ENCODE data around the gene MYLK3. TPM values are rescaled to one million over a fixed set of nuclear protein-coding genes. Genes with fewer than 3 reads are reported as not detected.
A peak's percentile ranks its signal among the peaks of the same experiment; 100 is the strongest.

MYLK3 gene
- total RNA-seq (10 to 100 TPM; 63.4 to 88.8 TPM), polyA plus RNA-seq (ENCODE audit: insufficient read depth, low read depth, low replicate concordance) (18.4 TPM)
- long read RNA-seq, donor 1: 0 reads
- long read RNA-seq, donor 2: 0 reads

DNA sequence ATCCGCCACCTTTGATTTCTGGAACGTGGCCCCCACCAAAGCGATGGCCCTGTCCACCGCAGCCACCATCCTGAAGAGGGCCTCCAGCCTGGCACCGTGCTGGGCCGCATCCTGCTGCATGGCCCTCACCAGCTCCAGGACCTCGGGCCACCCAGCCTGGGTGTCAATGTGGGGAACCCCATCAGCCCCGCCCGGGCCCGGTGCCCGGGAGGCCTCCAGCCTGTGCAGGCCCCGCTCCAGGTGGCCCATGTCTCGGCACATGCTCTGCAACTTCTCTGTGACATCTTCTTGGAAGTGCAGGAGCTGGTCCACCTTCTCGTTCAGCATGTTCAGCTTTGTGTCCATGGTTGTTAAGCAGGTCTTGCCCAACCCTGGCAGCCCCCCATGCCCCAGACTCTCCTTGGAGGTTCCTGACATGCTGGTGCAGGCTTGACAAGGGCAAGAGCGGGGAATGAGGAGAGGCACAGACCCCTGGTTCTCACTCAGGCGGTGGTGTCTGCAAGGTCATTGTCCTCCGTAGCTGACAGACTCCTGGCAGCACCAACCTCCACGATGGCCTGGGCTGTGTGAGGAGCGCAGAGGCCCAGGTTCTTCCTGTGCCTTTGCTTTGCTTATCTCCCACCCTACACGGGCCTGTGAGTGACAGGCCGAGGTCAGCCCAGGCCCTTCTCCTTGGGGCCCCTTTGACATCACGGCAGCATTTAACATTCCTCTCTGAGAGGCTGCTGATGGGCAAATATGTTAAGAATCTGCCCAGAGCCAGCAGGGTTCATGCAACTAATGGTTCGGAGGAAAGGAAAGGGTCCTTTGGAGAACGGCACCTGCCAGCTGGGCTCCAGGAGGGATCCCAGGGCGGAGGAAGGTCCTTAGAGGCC, at the start of gene MYLK3:
TSS of gene MYLK3 (minus strand) at position 568 of the 875 bp plus-strand sequence. CDS start at position 417, 151 bp downstream.
- WGBS, 2 donors: 76 to 78% methylated on average over 15 to 25 of the region's 25 CpGs
- Histone ChIP-seq H3K27ac (no peak within 1 kb of the TSS), H3K27me3 (no peaks in the 10 kb centered on the region), H3K9me3 (no peaks in the 10 kb centered on the region), H3K4me3 (no peak within 1 kb of the TSS), H3K36me3 (ENCODE audit: low read depth, missing control alignments) (no peaks in the 10 kb centered on the region), H3K4me1 (peaks cover 9% of the 10 kb centered on the region)
- intact Hi-C loops (cut with DNase I; ENCODE audit: low total_unique reads): no loop called here
- DNase-seq: peak; percentile 12
- TF ChIP-seq, protein P1, sequence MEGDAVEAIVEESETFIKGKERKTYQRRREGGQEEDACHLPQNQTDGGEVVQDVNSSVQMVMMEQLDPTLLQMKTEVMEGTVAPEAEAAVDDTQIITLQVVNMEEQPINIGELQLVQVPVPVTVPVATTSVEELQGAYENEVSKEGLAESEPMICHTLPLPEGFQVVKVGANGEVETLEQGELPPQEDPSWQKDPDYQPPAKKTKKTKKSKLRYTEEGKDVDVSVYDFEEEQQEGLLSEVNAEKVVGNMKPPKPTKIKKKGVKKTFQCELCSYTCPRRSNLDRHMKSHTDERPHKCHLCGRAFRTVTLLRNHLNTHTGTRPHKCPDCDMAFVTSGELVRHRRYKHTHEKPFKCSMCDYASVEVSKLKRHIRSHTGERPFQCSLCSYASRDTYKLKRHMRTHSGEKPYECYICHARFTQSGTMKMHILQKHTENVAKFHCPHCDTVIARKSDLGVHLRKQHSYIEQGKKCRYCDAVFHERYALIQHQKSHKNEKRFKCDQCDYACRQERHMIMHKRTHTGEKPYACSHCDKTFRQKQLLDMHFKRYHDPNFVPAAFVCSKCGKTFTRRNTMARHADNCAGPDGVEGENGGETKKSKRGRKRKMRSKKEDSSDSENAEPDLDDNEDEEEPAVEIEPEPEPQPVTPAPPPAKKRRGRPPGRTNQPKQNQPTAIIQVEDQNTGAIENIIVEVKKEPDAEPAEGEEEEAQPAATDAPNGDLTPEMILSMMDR (IDR thresholded peaks at IDR 0.05): no peak
- no peak for TF ChIP-seq POLR2A (IDR thresholded peaks at IDR 0.05)

DNA sequence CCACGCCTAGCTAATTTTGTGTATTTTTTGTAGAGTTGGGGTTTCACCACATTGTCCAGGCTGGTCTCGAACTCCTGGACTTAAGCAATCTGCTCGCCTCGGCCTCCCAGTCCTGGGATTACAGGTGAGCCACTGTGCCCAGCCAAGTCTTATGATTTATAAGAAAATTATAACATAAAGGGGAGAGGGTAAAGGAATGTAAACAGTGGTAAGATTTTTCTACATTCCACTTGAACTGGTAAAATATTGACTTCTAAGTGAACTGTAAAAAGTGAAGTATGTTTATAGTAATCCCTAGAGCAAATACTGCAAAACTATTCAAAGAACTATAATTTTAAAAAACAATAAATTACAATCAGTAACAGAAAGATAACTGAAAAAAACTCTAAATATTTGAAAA, 49.4 kb upstream of the MYLK3 start:
- H3K36me3 ChIP-seq (ENCODE audit: low read depth, missing control alignments): no peaks in the 10 kb centered on the region

DNA sequence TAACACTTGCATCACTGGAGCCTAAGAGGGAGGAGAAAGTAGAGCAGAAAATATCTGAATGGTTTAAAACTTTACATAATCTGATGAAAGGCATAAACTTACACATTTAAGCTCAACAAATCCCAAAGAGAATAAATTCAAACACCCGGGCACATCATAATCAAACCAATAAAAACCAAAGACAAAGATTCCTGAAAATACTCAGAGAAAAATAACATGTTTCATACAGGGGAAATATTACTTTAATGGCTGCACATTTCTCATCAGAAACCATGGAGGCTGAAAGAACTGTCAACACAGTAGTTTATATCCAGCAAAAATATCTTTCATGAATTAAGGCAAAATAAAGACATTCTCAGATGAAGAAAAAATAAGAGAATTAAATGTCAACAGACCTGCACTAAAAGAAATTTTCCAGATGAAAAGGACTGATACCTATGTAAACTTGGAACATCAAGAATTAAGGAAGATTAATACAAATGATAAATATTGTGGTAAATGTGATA, 48.7 kb upstream of the MYLK3 start:
- TF ChIP-seq POLR2A (IDR thresholded peaks at IDR 0.05): no peak
- TF ChIP-seq, protein P1 (IDR thresholded peaks at IDR 0.05): no peak
- 96% methylated on average over 1 of the region's 1 CpG for WGBS, 2 donors
- no peak for DNase-seq
- Histone ChIP-seq H3K4me3 (no peak overlapping the region), H3K36me3 (ENCODE audit: low read depth, missing control alignments) (no peaks in the 10 kb centered on the region), H3K9me3 (no peaks in the 10 kb centered on the region), H3K27ac (no peak overlapping the region), H3K4me1 (no peaks in the 10 kb centered on the region), H3K27me3 (no peaks in the 10 kb centered on the region)
- intact Hi-C loops (cut with DNase I; ENCODE audit: low total_unique reads): no loop called here

More for the DNA sequence above, 49.4 kb upstream of the MYLK3 start:
- Histone ChIP-seq H3K27ac (no peak overlapping the region), H3K4me1 (no peaks in the 10 kb centered on the region), H3K4me3 (no peak overlapping the region), H3K9me3 (no peaks in the 10 kb centered on the region), H3K27me3 (no peaks in the 10 kb centered on the region)
- intact Hi-C loops (cut with DNase I; ENCODE audit: low total_unique reads): no loop called here
- DNase-seq: no peak
- 93 to 96% methylated on average over 4 of the region's 4 CpGs for WGBS, 2 donors
- no peak for TF ChIP-seq POLR2A (IDR thresholded peaks at IDR 0.05)
- TF ChIP-seq, protein P1 (IDR thresholded peaks at IDR 0.05): no peak

DNA sequence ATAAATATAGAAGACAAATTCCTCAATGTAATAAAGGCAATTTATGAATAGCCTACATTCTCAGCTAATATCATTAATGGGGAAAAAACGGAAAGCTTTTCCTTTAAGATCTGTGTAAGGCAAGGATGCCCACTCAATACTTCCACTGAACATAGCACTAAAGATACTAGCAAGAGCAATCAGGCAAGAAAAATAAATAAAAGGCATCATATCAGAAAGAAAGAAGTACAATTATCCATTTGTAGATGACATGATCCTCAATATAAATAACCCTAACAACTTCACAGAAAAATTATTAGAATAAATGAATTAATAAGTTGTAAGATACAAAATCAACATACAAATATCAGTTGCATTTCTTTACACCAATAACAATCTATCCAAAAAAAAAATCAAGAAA, 45.7 kb upstream of the MYLK3 start:
- no peak overlapping the region for H3K4me3 ChIP-seq
- H3K27me3 ChIP-seq: no peaks in the 10 kb centered on the region
- TF ChIP-seq, protein P1 (IDR thresholded peaks at IDR 0.05): no peak
- no peak for TF ChIP-seq POLR2A (IDR thresholded peaks at IDR 0.05)
- no peaks in the 10 kb centered on the region for H3K9me3 ChIP-seq
- no peaks in the 10 kb centered on the region for H3K4me1 ChIP-seq
- H3K36me3 ChIP-seq (ENCODE audit: low read depth, missing control alignments): no peaks in the 10 kb centered on the region
- H3K27ac ChIP-seq: no peak overlapping the region
- WGBS, 2 donors: 93 to 98% methylated on average over 1 of the region's 1 CpG
- intact Hi-C loops (cut with DNase I; ENCODE audit: low total_unique reads): no loop called here
- no peak for DNase-seq
